ENCODE data around the gene DCAF15. TPM values are rescaled to one million over a fixed set of nuclear protein-coding genes. Genes with fewer than 3 reads are reported as not detected.
A peak's percentile ranks its signal among the peaks of the same experiment; 100 is the strongest.

The DCAF15 gene
- total and polyA plus RNA-seq, 2 donors from 2014 or later, result 21.9 to 35.5 TPM

GRCh38 chr19:13985771-13986347, 33.5 kb downstream of the DCAF15 start:
- DNase-seq, result no peak

DNA sequence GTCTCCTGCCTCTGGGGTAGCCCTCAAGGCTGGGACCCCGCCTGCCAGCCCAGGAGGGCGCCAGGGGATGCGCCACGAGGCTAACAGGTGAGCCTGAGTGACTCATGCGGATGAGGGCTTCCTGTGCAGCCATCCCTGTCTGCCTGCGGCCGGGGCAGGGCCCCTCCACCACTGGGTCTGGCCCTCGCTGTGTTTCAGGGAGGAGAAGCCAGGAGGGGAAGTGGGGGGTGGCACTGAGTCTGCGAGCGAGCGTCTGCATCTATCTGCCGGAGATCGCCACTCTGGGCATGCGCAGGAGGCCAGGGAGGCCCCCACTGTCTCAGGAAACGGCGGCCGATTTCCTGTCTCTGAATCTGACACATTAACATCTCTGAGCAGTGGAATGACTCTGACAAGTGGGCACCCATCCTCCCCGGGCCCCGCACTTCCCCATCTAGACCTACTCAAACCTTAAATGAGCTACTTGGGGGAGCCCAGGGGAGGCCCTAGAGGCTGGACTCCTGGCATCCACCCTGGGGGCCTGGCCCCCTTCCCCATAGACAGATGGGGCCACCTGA, 34.1 kb downstream of the DCAF15 start:
- H3K9me3 ChIP-seq (ENCODE audit: control insufficient read depth in 2 of 3, insufficient read depth in 1 of 3, low read length in 3 of 3), result no peaks in the 10 kb centered on the region
- H3K36me3 ChIP-seq (ENCODE audit: control insufficient read depth in 2 of 3, insufficient read depth in 3 of 3, low read length in 3 of 3), result peaks cover 0 to 12% (median 8%) of the 10 kb centered on the region in 3 donors
- H3K4me3 ChIP-seq (ENCODE audit: low read length in 3 of 3), result peak overlapping the region in 1 of 3 donors; percentile 17
- FAIRE-seq (no peak), DNase-seq (peak; percentile 75 to 96 (median 86))
- TF ChIP-seq CTCF (IDR thresholded peaks at IDR 0.05; ENCODE audit: borderline replicate concordance, extremely low read depth, insufficient read depth), result no peak
- H3K9ac ChIP-seq (ENCODE audit: low read length in 3 of 3), result peak overlapping the region in 2 of 3 donors; percentile 48 to 67
- H3K27me3 ChIP-seq (ENCODE audit: control insufficient read depth, insufficient read depth, low read length), result no peaks in the 10 kb centered on the region
- H3K27ac ChIP-seq (ENCODE audit: low read depth in 2 of 2, low read length in 2 of 2), result peak overlapping the region; percentile 88 to 91
- intact Hi-C loops (cut with DNase I), result no loop called here
- peaks cover 0 to 25% (median 18%) of the 10 kb centered on the region in 3 donors for H3K4me1 ChIP-seq (ENCODE audit: control insufficient read depth in 2 of 3, insufficient read depth in 2 of 3, low read depth in 1 of 3, low read length in 3 of 3)

More at GRCh38 chr19:13985771-13986347, 33.5 kb downstream of the DCAF15 start:
- H3K4me3 ChIP-seq (ENCODE audit: low read length in 3 of 3), result no peak overlapping the region
- H3K4me1 ChIP-seq (ENCODE audit: control insufficient read depth in 2 of 3, insufficient read depth in 2 of 3, low read depth in 1 of 3, low read length in 3 of 3), result peaks cover 0 to 25% (median 18%) of the 10 kb centered on the region in 3 donors
- H3K27me3 ChIP-seq (ENCODE audit: control insufficient read depth, insufficient read depth, low read length), result no peaks in the 10 kb centered on the region
- peak overlapping the region; percentile 88 to 91 for H3K27ac ChIP-seq (ENCODE audit: low read depth in 2 of 2, low read length in 2 of 2)
- peak overlapping the region in 2 of 3 donors; percentile 24 to 51 for H3K9ac ChIP-seq (ENCODE audit: low read length in 3 of 3)
- no peak for TF ChIP-seq CTCF (IDR thresholded peaks at IDR 0.05; ENCODE audit: borderline replicate concordance, extremely low read depth, insufficient read depth)
- H3K9me3 ChIP-seq (ENCODE audit: control insufficient read depth in 2 of 3, insufficient read depth in 1 of 3, low read length in 3 of 3), result no peaks in the 10 kb centered on the region
- H3K36me3 ChIP-seq (ENCODE audit: control insufficient read depth in 2 of 3, insufficient read depth in 3 of 3, low read length in 3 of 3), result peaks cover 0 to 9% (median 8%) of the 10 kb centered on the region in 3 donors
- no peak for FAIRE-seq
- intact Hi-C loops (cut with DNase I), result no loop called here

- DNase-seq (peak; percentile 57 to 82 (median 61)), FAIRE-seq (no peak)
- H3K36me3 ChIP-seq (ENCODE audit: control insufficient read depth in 2 of 3, insufficient read depth in 3 of 3, low read length in 3 of 3), result peaks cover 0 to 14% (median 6%) of the 10 kb centered on the region in 3 donors
- no peaks in the 10 kb centered on the region for H3K27me3 ChIP-seq (ENCODE audit: control insufficient read depth, insufficient read depth, low read length)
- H3K4me1 ChIP-seq (ENCODE audit: control insufficient read depth in 2 of 3, insufficient read depth in 2 of 3, low read depth in 1 of 3, low read length in 3 of 3), result peaks cover 0 to 25% (median 18%) of the 10 kb centered on the region in 3 donors
- peak overlapping the region; percentile 88 to 91 for H3K27ac ChIP-seq (ENCODE audit: low read depth in 2 of 2, low read length in 2 of 2)
- intact Hi-C loops (cut with DNase I), result no loop called here
- no peak for TF ChIP-seq CTCF (IDR thresholded peaks at IDR 0.05; ENCODE audit: borderline replicate concordance, extremely low read depth, insufficient read depth)
- H3K4me3 ChIP-seq (ENCODE audit: low read length in 3 of 3), result peak overlapping the region in 1 of 3 donors; percentile 17
- H3K9me3 ChIP-seq (ENCODE audit: control insufficient read depth in 2 of 3, insufficient read depth in 1 of 3, low read length in 3 of 3), result no peaks in the 10 kb centered on the region
- peak overlapping the region in 2 of 3 donors; percentile 48 to 67 for H3K9ac ChIP-seq (ENCODE audit: low read length in 3 of 3)
These were observed 35.0 kb downstream of the DCAF15 start for GRCh38 chr19:13987101-13987890.

Data from kidney (tissue), 14 donors.